Hepatocyte (in vitro differentiated cells): ENCODE results near the gene SERPINB2. TPM values are rescaled to one million over a fixed set of nuclear protein-coding genes. Genes with fewer than 3 reads are reported as not detected.

Source experiments
- DNase-seq: peaks from one replicate; pipeline ENCODE4 v3.0.0-alpha.2; 2016; ENCODE audit warnings: low spot score
- H2AFZ ChIP-seq: fragments of 200-600 bp; sonication (generic); 2 replicates; pipeline ENCODE4 v1.6.0; 2016; ENCODE audit warnings: antibody characterized with exemption, mild to moderate bottlenecking
- H3K27ac ChIP-seq: fragments of 200-600 bp; sonication (generic); 2 replicates; pipeline ENCODE4 v1.5.1; 2016; ENCODE audit warnings: mild to moderate bottlenecking
- H3K27me3 ChIP-seq: fragments of 200-600 bp; sonication (generic); 2 replicates; pipeline ENCODE4 v1.6.1; 2016
- H3K36me3 ChIP-seq: fragments of 200-600 bp; sonication (generic); replicated peaks from 2 replicates; pipeline ENCODE4 v1.5.1; 2016; ENCODE audit warnings: low read depth; ENCODE audit not compliant: insufficient read depth
- H3K4me1 ChIP-seq: fragments of 200-600 bp; sonication (generic); 2 replicates; pipeline ENCODE4 v1.5.1; 2016; ENCODE audit warnings: mild to moderate bottlenecking, moderate library complexity; ENCODE audit not compliant: insufficient read depth
- H3K4me2 ChIP-seq: fragments of 200-600 bp; sonication (generic); 2 replicates; pipeline ENCODE4 v1.6.0; 2016
- H3K4me3 ChIP-seq: fragments of 200-600 bp; sonication (generic); 2 replicates; pipeline ENCODE4 v1.5.1; 2016; ENCODE audit warnings: mild to moderate bottlenecking
- H3K79me2 ChIP-seq: fragments of 200-600 bp; sonication (generic); 2 replicates; pipeline ENCODE4 v1.6.0; 2017; ENCODE audit warnings: mild to moderate bottlenecking
- H3K9me2 ChIP-seq: fragments of 200-600 bp; sonication (generic); replicated peaks from 2 replicates; pipeline ENCODE4 v1.6.0; 2017; ENCODE audit warnings: mild to moderate bottlenecking; ENCODE audit not compliant: insufficient read depth
- H3K9me3 ChIP-seq: fragments of 200-600 bp; sonication (generic); 2 replicates; pipeline ENCODE4 v1.5.1; 2016; ENCODE audit warnings: low read depth, mild to moderate bottlenecking
- H4K20me1 ChIP-seq: fragments of 200-600 bp; sonication (generic); 2 replicates; pipeline ENCODE4 v1.6.0; 2016; ENCODE audit warnings: mild to moderate bottlenecking; ENCODE audit not compliant: insufficient read depth, poor library complexity, severe bottlenecking
- CTCF ChIP-seq: fragments of 200-600 bp; sonication (generic); IDR thresholded peaks from 2 replicates; pipeline ENCODE4 v1.5.1; 2016; ENCODE audit warnings: antibody characterized with exemption, mild to moderate bottlenecking; ENCODE audit not compliant: poor library complexity
- EZH2 ChIP-seq: fragments of 200-600 bp; sonication (generic); IDR thresholded peaks from 2 replicates; pipeline ENCODE4 v1.6.1; 2016; ENCODE audit warnings: antibody characterized with exemption, mild to moderate bottlenecking, borderline replicate concordance
- EZH2phosphoT487 ChIP-seq: fragments of 200-600 bp; sonication (generic); IDR thresholded peaks from one replicate; pipeline ENCODE4 v1.6.1; 2018; ENCODE audit warnings: antibody characterized with exemption, mild to moderate bottlenecking, low read depth, moderate library complexity; ENCODE audit not compliant: unreplicated experiment, severe bottlenecking
- WGBS: methylation state at CpG from one replicate; pipeline ENCODE4 v1.1.6; 2016; ENCODE audit warnings: low lambda C conversion rate; ENCODE audit errors: missing lambda C conversion rate; 5-methylcytosine and 5-hydroxymethylcytosine counted together
- polyA plus RNA-seq: library from polyadenylated mRNA; unstranded; fragments of >200 nt; fragmentation: Nextera tagmentation; extraction: Ambion mirVana; gene quantifications from 2 replicates; pipeline ENCODE4 v1.2.1, GENCODE V29; 2016
- total RNA-seq: library from RNA; depleted of rRNA; stranded (reverse); fragments of >200 nt; gene quantifications from 2 replicates; pipeline ENCODE4 v1.2.3, GENCODE V29; 2014

The SERPINB2 gene
- total and polyA plus RNA-seq, 2 experiments from 2014 or later: 0.86 to 1.9 TPM

GRCh38 chr18:63872586-63872985 lies 14.9 kb upstream of the SERPINB2 start:
- Histone ChIP-seq H3K27ac (no peak overlapping the region), H3K79me2 (no peaks in the 10 kb centered on the region), H3K4me3 (no peak overlapping the region), H2AFZ (no peak overlapping the region), H3K27me3 (no peaks in the 10 kb centered on the region), H3K36me3 (no peaks in the 10 kb centered on the region), H3K4me1 (no peaks in the 10 kb centered on the region), H3K9me3 (no peaks in the 10 kb centered on the region), H4K20me1 (no peaks in the 10 kb centered on the region), H3K9me2 (no peaks in the 10 kb centered on the region), H3K4me2 (no peak overlapping the region)
- DNase-seq: no peak
- TF ChIP-seq EZH2phosphoT487: no peak
- no peak for TF ChIP-seq CTCF
- no peak for TF ChIP-seq EZH2

DNA sequence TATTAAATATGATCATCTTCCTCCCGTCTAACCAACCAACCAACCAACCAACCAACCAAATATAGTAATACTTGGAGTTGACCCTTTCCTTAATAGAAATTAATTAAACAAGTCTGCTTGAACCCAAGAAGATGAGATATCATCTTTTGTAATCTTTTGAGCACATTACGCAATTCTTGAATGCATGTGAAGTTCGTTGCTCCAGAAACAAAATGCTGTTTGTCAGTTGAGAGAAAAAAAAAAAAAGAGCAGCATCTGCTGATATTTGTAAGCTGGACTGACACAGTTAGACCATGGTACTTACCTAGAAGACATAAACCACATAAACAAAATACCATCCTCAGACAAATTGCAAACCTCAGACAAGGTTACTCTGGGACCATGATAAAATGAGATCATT lies 9.2 kb upstream of the SERPINB2 start:
- no peaks in the 10 kb centered on the region for H3K36me3 ChIP-seq
- WGBS: 76% methylated on average over 3 of the region's 3 CpGs
- H3K9me2 ChIP-seq: no peaks in the 10 kb centered on the region
- H3K4me3 ChIP-seq: no peak overlapping the region
- H3K79me2 ChIP-seq: no peaks in the 10 kb centered on the region
- H4K20me1 ChIP-seq: no peaks in the 10 kb centered on the region
- DNase-seq: no peak
- H3K4me2 ChIP-seq: no peak overlapping the region
- TF ChIP-seq EZH2phosphoT487 (no peak), EZH2 (no peak), CTCF (no peak)
- no peaks in the 10 kb centered on the region for H3K27me3 ChIP-seq
- peaks cover 5% of the 10 kb centered on the region for H3K4me1 ChIP-seq
- H2AFZ ChIP-seq: no peak overlapping the region
- no peak overlapping the region for H3K27ac ChIP-seq
- H3K9me3 ChIP-seq: no peaks in the 10 kb centered on the region

- 62% methylated on average over 4 of the region's 4 CpGs for WGBS
- Histone ChIP-seq H3K79me2 (no peaks in the 10 kb centered on the region), H3K27me3 (no peaks in the 10 kb centered on the region), H2AFZ (no peak overlapping the region), H3K9me3 (no peaks in the 10 kb centered on the region), H3K4me1 (peaks cover 5% of the 10 kb centered on the region), H3K36me3 (no peaks in the 10 kb centered on the region), H3K27ac (peak overlapping the region; percentile 7), H4K20me1 (no peaks in the 10 kb centered on the region), H3K9me2 (no peaks in the 10 kb centered on the region), H3K4me3 (no peak overlapping the region), H3K4me2 (no peak overlapping the region)
- DNase-seq: no peak
- TF ChIP-seq CTCF (no peak), EZH2phosphoT487 (no peak), EZH2 (no peak)
Measured at GRCh38 chr18:63878925-63879324, 8.6 kb upstream of the SERPINB2 start.

GRCh38 chr18:63879709-63880108 lies 7.8 kb upstream of the SERPINB2 start:
- H2AFZ ChIP-seq: no peak overlapping the region
- DNase-seq: no peak
- WGBS: 63% methylated on average over 2 of the region's 2 CpGs
- H3K9me2 ChIP-seq: no peaks in the 10 kb centered on the region
- no peaks in the 10 kb centered on the region for H3K36me3 ChIP-seq
- no peak overlapping the region for H3K27ac ChIP-seq
- H3K79me2 ChIP-seq: no peaks in the 10 kb centered on the region
- no peak overlapping the region for H3K4me2 ChIP-seq
- no peaks in the 10 kb centered on the region for H3K9me3 ChIP-seq
- H3K4me3 ChIP-seq: no peak overlapping the region
- TF ChIP-seq CTCF (no peak), EZH2 (no peak), EZH2phosphoT487 (no peak)
- H3K4me1 ChIP-seq: peaks cover 5% of the 10 kb centered on the region
- no peaks in the 10 kb centered on the region for H3K27me3 ChIP-seq
- H4K20me1 ChIP-seq: no peaks in the 10 kb centered on the region
